KOPT-K1 (cell line): Measurements from ENCODE around the gene PCGF3.
"Not testable (repeated sequence)": the region's sequence is repeated elsewhere in the genome, so short reads cannot be mapped to it uniquely, and the experiment has no call there.

Source experiments
- H3K27ac ChIP-seq: fragments of 200-600 bp; sonication (generic); 2 replicates; pipeline ENCODE4 v1.5.1; 2016; ENCODE audit warnings: antibody characterized with exemption, mild to moderate bottlenecking, low read depth, low read length; ENCODE audit not compliant: poor library complexity, severe bottlenecking
- H3K36me3 ChIP-seq: fragments of 200-600 bp; sonication (generic); 2 replicates; pipeline ENCODE4 v1.5.1; 2017; ENCODE audit warnings: antibody characterized with exemption, mild to moderate bottlenecking, low read length, moderate library complexity; ENCODE audit not compliant: insufficient read depth
- H3K9me3 ChIP-seq: fragments of 200-600 bp; sonication (generic); 2 replicates; pipeline ENCODE4 v1.5.1; 2017; ENCODE audit warnings: antibody characterized with exemption, low read length, mild to moderate bottlenecking; ENCODE audit not compliant: insufficient read depth, poor library complexity, severe bottlenecking

PCGF3 gene

DNA sequence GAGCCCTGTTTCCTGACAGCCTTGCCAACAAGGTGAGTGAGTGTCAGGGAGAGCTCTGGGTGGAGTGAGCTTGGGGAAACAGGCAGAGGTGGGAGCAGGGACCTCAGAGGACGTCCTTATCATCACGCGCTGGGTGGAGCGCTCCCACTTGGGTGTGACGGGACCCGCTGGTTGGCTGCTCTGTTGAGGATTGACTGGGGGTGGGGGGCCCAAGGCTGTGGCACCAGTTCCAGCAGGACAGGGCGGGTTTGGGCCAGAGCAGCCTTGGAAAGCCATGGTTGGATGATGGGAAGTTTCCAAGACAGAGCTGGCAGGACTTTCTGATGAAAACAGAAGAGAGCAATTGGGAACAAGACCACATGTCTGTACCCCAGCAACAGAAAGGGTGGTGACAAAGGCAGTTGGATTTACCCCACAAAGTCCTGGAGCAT is 3.0 kb upstream of the PCGF3 start:
- Histone ChIP-seq H3K27ac (no peak overlapping the region), H3K36me3 (no peaks in the 10 kb centered on the region), H3K9me3 (no peaks in the 10 kb centered on the region)

- no peaks in the 10 kb centered on the region for H3K9me3 ChIP-seq
- no peak overlapping the region for H3K27ac ChIP-seq
- H3K36me3 ChIP-seq: peaks cover 5% of the 10 kb centered on the region; the same call in 1 of the 2 replicates
Measured at GRCh38 chr4:703336-704197, 2.1 kb upstream of the PCGF3 start.

- no peak overlapping the region for H3K27ac ChIP-seq
- no peaks in the 10 kb centered on the region for H3K9me3 ChIP-seq
- H3K36me3 ChIP-seq: peaks cover 13% of the 10 kb centered on the region
Measured at GRCh38 chr4:704198-704891, 1.3 kb upstream of the PCGF3 start.

GRCh38 chr4:704971-705277 is 708 bp upstream of the PCGF3 start:
- Histone ChIP-seq H3K27ac (no peak overlapping the region), H3K36me3 (peaks cover 18% of the 10 kb centered on the region), H3K9me3 (no peaks in the 10 kb centered on the region)

DNA sequence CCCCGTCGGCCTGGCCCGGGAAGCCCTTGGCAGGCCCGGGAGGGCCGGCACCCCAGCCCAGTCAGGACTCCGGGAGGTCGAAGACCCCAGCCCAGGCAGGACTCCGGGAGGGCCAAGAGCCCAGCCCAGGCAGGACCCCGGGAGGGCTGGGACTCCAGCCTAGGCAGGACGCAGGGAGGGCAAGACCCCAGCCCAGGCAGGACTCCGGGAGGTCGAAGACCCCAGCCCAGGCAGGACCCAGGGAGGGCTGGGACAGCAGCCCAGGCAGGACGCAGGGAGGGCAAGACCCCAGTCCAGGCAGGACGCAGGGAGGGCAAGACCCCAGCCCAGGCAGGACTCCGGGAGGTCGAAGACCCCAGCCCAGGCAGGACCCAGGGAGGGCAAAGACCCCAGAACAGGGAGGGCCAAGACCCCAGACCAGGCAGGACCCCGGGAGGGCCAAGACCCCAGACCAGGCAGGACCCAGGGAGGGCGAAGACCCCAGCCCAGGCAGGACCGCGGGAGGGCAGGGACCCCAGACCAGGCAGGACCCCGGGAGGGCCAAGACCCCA is 526 bp downstream of the PCGF3 start:
- peaks cover 30% of the 10 kb centered on the region for H3K36me3 ChIP-seq
- H3K27ac ChIP-seq: peak overlapping the region; percentile 94
- not testable (repeated sequence) for H3K9me3 ChIP-seq

DNA sequence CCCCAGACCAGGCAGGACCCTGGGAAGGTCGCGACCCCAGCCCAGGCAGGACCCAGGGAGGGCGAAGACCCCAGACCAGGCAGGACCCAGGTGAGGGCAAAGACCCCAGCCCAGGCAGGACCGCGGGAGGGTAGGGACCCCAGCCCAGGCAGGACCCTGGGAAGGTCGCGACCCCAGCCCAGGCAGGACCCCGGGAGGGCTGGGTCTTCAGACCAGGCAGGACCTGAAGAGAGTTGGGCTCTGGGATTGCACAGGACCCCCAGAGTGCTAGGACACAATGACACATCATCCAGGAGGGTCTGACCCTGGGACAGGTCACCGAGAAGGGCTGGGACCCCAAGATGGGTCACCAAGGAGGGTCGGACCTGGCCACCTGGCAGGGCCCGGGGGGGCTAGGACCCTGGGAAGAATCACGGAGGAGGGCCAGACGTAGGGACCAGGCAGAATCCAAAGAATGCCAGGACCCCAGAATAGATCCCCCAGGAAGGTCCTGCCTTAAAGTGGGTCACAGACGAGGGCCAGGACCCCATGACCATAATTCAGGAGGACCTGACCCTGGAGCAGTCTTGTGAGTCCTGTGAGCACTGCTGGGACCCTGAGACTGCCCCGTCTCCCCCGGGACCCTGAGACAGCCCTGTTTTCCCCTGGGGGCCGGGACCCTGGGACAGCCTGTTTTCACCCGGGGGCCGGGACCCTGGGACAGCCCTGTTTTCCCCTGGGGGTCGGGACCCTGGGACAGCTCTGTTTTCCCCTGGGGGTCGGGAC is 1.4 kb downstream of the PCGF3 start:
- Histone ChIP-seq H3K9me3 (no peaks in the 10 kb centered on the region), H3K27ac (peak overlapping the region; percentile 24), H3K36me3 (peaks cover 30% of the 10 kb centered on the region)

GRCh38 chr4:707929-708630 is 2.4 kb downstream of the PCGF3 start:
- H3K27ac ChIP-seq: no peak overlapping the region
- H3K36me3 ChIP-seq: peaks cover 31% of the 10 kb centered on the region

DNA sequence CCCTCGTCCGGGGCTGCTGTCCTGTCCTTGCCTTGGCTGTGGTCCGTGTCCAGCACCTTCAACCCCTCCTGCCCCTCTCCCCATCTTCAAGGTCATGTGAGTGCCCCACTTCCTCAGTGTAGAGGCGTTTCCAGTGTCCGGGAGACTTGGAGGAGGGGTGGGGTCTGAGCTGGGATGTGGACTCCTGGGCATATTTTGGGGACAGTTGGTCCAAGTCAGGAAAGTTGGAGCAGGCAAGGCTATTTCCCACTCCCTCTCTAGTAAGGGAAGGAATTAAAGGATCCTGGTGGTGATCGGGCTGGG is 3.0 kb downstream of the PCGF3 start:
- Histone ChIP-seq H3K9me3 (no peaks in the 10 kb centered on the region), H3K36me3 (peaks cover 37% of the 10 kb centered on the region), H3K27ac (no peak overlapping the region)

More at GRCh38 chr4:707929-708630, 2.4 kb downstream of the PCGF3 start:
- no peaks in the 10 kb centered on the region for H3K9me3 ChIP-seq

DNA sequence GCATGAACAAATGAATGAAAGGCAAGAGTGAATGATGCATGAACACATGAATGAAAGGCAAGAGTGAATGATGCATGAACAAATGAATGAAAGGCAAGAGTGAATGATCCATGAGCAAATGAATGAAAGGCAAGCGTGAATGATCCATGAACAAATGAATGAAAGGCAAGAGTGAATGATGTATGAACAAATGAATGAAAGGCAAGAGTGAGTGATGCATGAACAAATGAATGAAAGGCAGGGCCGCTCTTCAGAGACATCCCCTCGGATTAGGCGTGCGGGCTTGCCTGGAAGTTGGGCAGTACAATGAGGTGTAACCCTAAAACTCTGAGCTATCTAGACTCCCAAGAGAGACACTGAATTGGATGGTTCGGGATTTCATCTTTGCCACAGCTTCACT is 3.7 kb downstream of the PCGF3 start:
- H3K27ac ChIP-seq: no peak overlapping the region
- peaks cover 41% of the 10 kb centered on the region for H3K36me3 ChIP-seq
- no peaks in the 10 kb centered on the region for H3K9me3 ChIP-seq

GRCh38 chr4:710116-710515 is 4.5 kb downstream of the PCGF3 start:
- Histone ChIP-seq H3K36me3 (peaks cover 43% of the 10 kb centered on the region), H3K27ac (no peak overlapping the region), H3K9me3 (no peaks in the 10 kb centered on the region)

DNA sequence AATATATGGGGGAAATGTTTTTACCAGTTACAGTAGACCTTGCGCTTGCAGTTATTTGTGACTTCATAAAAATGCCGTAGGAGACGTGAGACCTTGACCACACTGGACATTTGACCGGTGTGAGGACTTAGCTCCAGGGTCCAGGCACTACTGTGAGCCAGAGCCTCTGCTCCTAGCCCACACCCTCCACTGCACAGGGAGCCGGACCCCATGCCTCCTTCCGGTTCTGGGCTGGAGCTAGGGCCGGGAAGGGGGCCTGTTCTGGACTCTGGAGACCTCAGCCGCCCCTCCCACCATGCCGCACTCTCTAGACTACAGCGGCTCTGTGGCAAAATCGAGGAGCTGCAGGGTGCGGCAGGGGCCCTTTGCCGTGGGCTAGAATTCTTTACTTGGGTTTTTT is 5.3 kb downstream of the PCGF3 start:
- Histone ChIP-seq H3K36me3 (peaks cover 43% of the 10 kb centered on the region), H3K27ac (no peak overlapping the region), H3K9me3 (no peaks in the 10 kb centered on the region)

DNA sequence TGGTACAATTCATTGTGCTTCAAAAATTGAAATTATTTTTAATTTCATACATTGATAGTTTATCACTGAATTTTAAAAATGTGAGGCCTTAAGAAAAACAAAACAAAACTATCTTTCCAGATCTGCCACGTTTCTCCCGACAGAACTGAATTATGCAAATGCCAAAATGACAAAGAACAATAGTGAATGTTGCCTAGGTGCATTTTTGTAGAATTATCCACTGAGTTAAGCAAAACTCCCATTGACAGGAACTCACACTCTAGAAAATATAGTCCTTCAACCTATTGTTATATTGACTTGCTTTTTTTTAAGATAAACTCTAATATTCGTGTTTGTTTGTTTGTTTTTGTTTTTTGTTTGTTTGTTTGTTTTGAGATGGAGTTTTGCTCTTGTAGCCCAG is 6.5 kb downstream of the PCGF3 start:
- H3K27ac ChIP-seq: no peak overlapping the region
- H3K9me3 ChIP-seq: no peaks in the 10 kb centered on the region
- H3K36me3 ChIP-seq: peaks cover 43% of the 10 kb centered on the region

GRCh38 chr4:712916-713632 is 7.4 kb downstream of the PCGF3 start:
- Histone ChIP-seq H3K36me3 (peaks cover 43% of the 10 kb centered on the region), H3K9me3 (no peaks in the 10 kb centered on the region), H3K27ac (no peak overlapping the region)

- Histone ChIP-seq H3K27ac (no peak overlapping the region), H3K9me3 (no peaks in the 10 kb centered on the region), H3K36me3 (peaks cover 33% of the 10 kb centered on the region)
Measured at GRCh38 chr4:714087-714486, 8.5 kb downstream of the PCGF3 start.
